SU-DHL-6 (cell line): ENCODE data around the gene SOCS1.

Experiments
- CTCF ChIP-seq: fragments of 200-600 bp; sonication (generic); IDR thresholded peaks from one replicate; pipeline ENCODE4 v1.5.1; 2017; ENCODE audit warnings: antibody characterized with exemption, mild to moderate bottlenecking, low read length, moderate library complexity; ENCODE audit not compliant: insufficient read depth, poor library complexity, severe bottlenecking
- EZH2phosphoT487 ChIP-seq: fragments of 200-600 bp; sonication (generic), shearing (Covaris generic); conservative IDR thresholded peaks from 2 replicates; pipeline ENCODE4 v1.6.1; 2018; ENCODE audit warnings: mild to moderate bottlenecking, antibody characterized with exemption, low read length, moderate library complexity, mixed read lengths

GRCh38 chr16:11255737-11256660, at the start of gene SOCS1:
- peak; percentile 62 for TF ChIP-seq CTCF
- no peak for TF ChIP-seq EZH2phosphoT487
